Endothelial cell of coronary artery (primary cell): ENCODE measurements around the gene TRPM1. TPM values are rescaled to one million over a fixed set of nuclear protein-coding genes. Genes with fewer than 3 reads are reported as not detected.

ENCODE experiments used
- total RNA-seq: library from RNA; depleted of rRNA; stranded (reverse); fragments of >200 nt; gene quantifications from 2 replicates; pipeline ENCODE4 v1.2.3, GENCODE V29; 2014

Gene TRPM1
- 0.19 and 0.27 TPM in 2 replicates for total RNA-seq

GRCh38 chr15:31101262-31102038 lies at the start of gene TRPM1:
Gene TRPM1 (minus strand): TSS chr15:31101725. CDS start chr15:31081355, 20,370 bp downstream.

GRCh38 chr15:30991255-30992235 lies 110.0 kb downstream of the TRPM1 start, which contains the start of gene MTMR10:
Gene MTMR10 (minus strand): TSS chr15:30991628. CDS start chr15:30991506, 122 bp downstream.

Other genes starting within 250 kb of the TRPM1 start
- 10.5 and 21.8 TPM in 2 replicates for gene FAN1, start 197.8 kb downstream of the TRPM1 start, total RNA-seq
- 16.8 and 31.8 TPM in 2 replicates for gene MTMR10, start 110.1 kb downstream of the TRPM1 start, total RNA-seq
- gene KLF13, start 225.1 kb upstream of the TRPM1 start, total RNA-seq, result 22.2 and 31.1 TPM in 2 replicates